Vagina (tissue), 2 donors: ENCODE results near the gene GDI1.

Experiments used
- CTCF ChIP-seq, 3 experiments: fragments of 450-650 bp in 2 of 3; fragments of 200-600 bp in 1 of 3; sonication (generic) in 1 of 3; IDR thresholded peaks; one replicate each; pipeline ENCODE4 v1.5.1; 2017 to 2019; ENCODE audit warnings: antibody characterized with exemption in 3 of 3, mild to moderate bottlenecking in 2 of 3, moderate library complexity in 2 of 3
- POLR2AphosphoS5 ChIP-seq, 2 donors: sonication (generic); formaldehyde crosslinking; IDR thresholded peaks; one replicate each; pipeline ENCODE4 v1.9.0; 2017; ENCODE audit warnings: antibody characterized with exemption in 2 of 2, mild to moderate bottlenecking in 2 of 2, low read depth in 1 of 2; ENCODE audit not compliant: insufficient read depth in 1 of 2

DNA sequence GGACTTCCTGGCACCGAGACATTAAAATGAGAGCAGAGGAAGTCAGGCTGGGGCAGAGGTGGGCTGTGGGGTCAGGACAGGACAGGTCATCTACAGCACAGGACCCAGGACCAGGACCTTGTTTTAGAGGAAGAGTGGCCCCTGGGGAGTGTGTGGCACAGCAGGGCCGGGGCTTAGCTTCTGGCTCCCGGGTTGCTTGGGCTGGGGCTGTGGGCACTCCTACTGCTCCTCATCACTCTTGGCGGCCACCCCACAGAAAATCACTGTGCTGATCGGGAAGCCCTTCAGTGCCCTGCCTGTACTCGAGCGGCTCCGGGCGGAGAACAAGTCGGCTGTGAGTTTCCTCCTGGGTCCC lies 16.6 kb upstream of the GDI1 start:
- TF ChIP-seq CTCF (IDR thresholded peaks at IDR 0.05) (no peak), POLR2AphosphoS5 (IDR thresholded peaks at IDR 0.05; ENCODE audit: insufficient read depth in 1 of 2, low read depth in 1 of 2) (no peak)
